Measurements from ENCODE around the gene KRTAP7-1. TPM values are rescaled to one million over a fixed set of nuclear protein-coding genes. Genes with fewer than 3 reads are reported as not detected.

KRTAP7-1 gene, protein sequence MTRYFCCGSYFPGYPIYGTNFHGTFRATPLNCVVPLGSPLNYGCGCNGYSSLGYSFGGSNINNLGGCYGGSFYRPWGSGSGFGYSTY
- not detected for total RNA-seq
- polyA plus RNA-seq (2013, experiment 1 of 2), result not detected
- not detected for polyA plus RNA-seq (2013, experiment 2 of 2)
- long read RNA-seq, experiment 1, result 0 reads
- long read RNA-seq, experiment 2, result 0 reads
- long read RNA-seq, experiment 3, result 0 reads
- long read RNA-seq, experiment 4, result 0 reads

- H3K27me3 Mint-ChIP-seq (ENCODE audit: insufficient read depth), result no peaks in the 10 kb centered on the region
These were observed at the start of gene KRTAP7-1 for GRCh38 chr21:30829659-30830058. TSS of gene KRTAP7-1 (minus strand) at chr21:30829759. CDS start at chr21:30829698, 61 bp downstream.

GRCh38 chr21:30874526-30874925, 45.0 kb upstream of the KRTAP7-1 start:
- no peak for DNase-seq
- H3K4me1 ChIP-seq (ENCODE audit: control insufficient read depth, insufficient read depth, low read length), result no peaks in the 10 kb centered on the region
- no peak overlapping the region for H3K9ac ChIP-seq (ENCODE audit: extremely low read depth, low read length, poor library complexity, severe bottlenecking)
- Mint-ChIP-seq H3K4me1 (no peaks in the 10 kb centered on the region), H3K27ac (no peak overlapping the region), H3K9me3 (no peaks in the 10 kb centered on the region), H3K4me3 (no peak overlapping the region), H3K27me3 (ENCODE audit: insufficient read depth) (no peaks in the 10 kb centered on the region), H3K36me3 (ENCODE audit: low read depth) (no peaks in the 10 kb centered on the region)
- H3K4me3 ChIP-seq (ENCODE audit: low read length), result no peak overlapping the region
- no peaks in the 10 kb centered on the region for H3K27me3 ChIP-seq (ENCODE audit: control insufficient read depth, insufficient read depth, low read length, poor library complexity, severe bottlenecking)
- 100% methylated on average over 2 of the region's 2 CpGs; no CpG with 5 or more reads in 1 of the 2 experiments for WGBS, 2 experiments (ENCODE audit: insufficient coverage in 1 of 2, insufficient read length in 1 of 2)
- no peak overlapping the region for H3K27ac ChIP-seq (ENCODE audit: low read depth, low read length)
- no peaks in the 10 kb centered on the region for H3K9me3 ChIP-seq (ENCODE audit: control insufficient read depth, low read length)
- no peak for TF ChIP-seq CTCF (conservative IDR thresholded peaks at IDR 0.05)
- H3K36me3 ChIP-seq (ENCODE audit: control insufficient read depth, insufficient read depth, low read length), result no peaks in the 10 kb centered on the region

More at GRCh38 chr21:30829659-30830058, at the start of gene KRTAP7-1:
- Histone ChIP-seq H3K4me3 (ENCODE audit: low read length) (no peak within 1 kb of the TSS), H3K27ac (ENCODE audit: low read depth, low read length) (no peak within 1 kb of the TSS), H3K4me1 (ENCODE audit: control insufficient read depth, insufficient read depth, low read length) (no peaks in the 10 kb centered on the region), H3K36me3 (ENCODE audit: control insufficient read depth, insufficient read depth, low read length) (no peaks in the 10 kb centered on the region), H3K9ac (ENCODE audit: extremely low read depth, low read length, poor library complexity, severe bottlenecking) (no peak within 1 kb of the TSS), H3K27me3 (ENCODE audit: control insufficient read depth, insufficient read depth, low read length, poor library complexity, severe bottlenecking) (no peaks in the 10 kb centered on the region), H3K9me3 (ENCODE audit: control insufficient read depth, low read length) (no peaks in the 10 kb centered on the region)
- no peak for TF ChIP-seq CTCF (conservative IDR thresholded peaks at IDR 0.05)
- no peak within 1 kb of the TSS for H3K27ac Mint-ChIP-seq
- DNase-seq, result no peak
- no peak within 1 kb of the TSS for H3K4me3 Mint-ChIP-seq
- no peaks in the 10 kb centered on the region for H3K36me3 Mint-ChIP-seq (ENCODE audit: low read depth)
- 91 to 100% methylated on average over 3 to 4 of the region's 4 CpGs for WGBS, 2 experiments (ENCODE audit: insufficient coverage in 1 of 2, insufficient read length in 1 of 2)
- no peaks in the 10 kb centered on the region for H3K9me3 Mint-ChIP-seq
- no peaks in the 10 kb centered on the region for H3K4me1 Mint-ChIP-seq

DNA sequence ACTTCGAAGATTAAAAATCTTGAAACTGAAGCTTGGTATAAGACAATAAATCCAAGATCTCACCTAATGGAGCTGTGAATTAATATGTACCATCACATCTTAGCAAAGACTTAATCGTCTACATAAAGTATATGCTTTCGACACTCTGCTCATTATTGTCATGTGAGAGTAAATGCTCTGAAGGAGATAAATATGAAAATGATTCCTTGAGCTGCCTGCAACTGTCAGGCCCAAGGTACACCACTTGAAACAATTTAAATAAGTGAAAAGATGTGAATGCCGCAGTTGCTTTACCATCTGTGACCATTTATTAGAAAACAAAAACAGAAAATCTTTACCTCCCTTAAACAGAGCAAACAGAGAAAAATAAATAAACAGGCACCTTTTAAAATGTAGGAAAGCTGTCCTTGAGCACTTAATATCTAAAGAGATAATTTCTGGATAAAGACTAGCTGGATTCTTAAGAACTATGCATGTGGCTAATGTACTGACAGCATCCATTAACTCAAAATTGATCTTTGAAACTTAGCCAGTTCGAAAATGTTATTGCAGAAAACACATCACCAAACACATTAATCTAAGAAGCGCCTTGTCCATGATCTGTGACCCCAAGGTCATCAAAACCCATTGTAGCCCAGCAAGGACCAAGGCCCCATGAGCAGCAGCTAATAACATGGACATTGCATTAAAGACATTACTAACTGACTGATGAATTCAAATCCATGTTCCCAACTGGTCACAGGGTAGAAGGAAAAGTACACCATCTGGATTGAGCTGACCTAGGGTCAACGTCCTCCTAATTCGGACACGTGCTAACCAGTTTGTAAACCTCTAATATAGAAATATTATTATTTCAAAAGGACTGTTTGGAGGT, 18.3 kb upstream of the KRTAP7-1 start:
- no peak overlapping the region for H3K27ac Mint-ChIP-seq
- H3K9me3 Mint-ChIP-seq, result no peaks in the 10 kb centered on the region
- no peak for TF ChIP-seq CTCF (conservative IDR thresholded peaks at IDR 0.05)

More for the DNA sequence above, 18.3 kb upstream of the KRTAP7-1 start:
- H3K4me1 ChIP-seq (ENCODE audit: control insufficient read depth, insufficient read depth, low read length), result no peaks in the 10 kb centered on the region
- no peak for DNase-seq
- Mint-ChIP-seq H3K4me1 (no peaks in the 10 kb centered on the region), H3K4me3 (no peak overlapping the region), H3K27me3 (ENCODE audit: insufficient read depth) (no peaks in the 10 kb centered on the region), H3K36me3 (ENCODE audit: low read depth) (no peaks in the 10 kb centered on the region)
- no peak overlapping the region for H3K9ac ChIP-seq (ENCODE audit: extremely low read depth, low read length, poor library complexity, severe bottlenecking)
- no peak overlapping the region for H3K27ac ChIP-seq (ENCODE audit: low read depth, low read length)
- no peaks in the 10 kb centered on the region for H3K36me3 ChIP-seq (ENCODE audit: control insufficient read depth, insufficient read depth, low read length)
- no peak overlapping the region for H3K4me3 ChIP-seq (ENCODE audit: low read length)
- 96 to 100% methylated on average over 2 to 9 of the region's 9 CpGs for WGBS, 2 experiments (ENCODE audit: insufficient coverage in 1 of 2, insufficient read length in 1 of 2)
- no peaks in the 10 kb centered on the region for H3K27me3 ChIP-seq (ENCODE audit: control insufficient read depth, insufficient read depth, low read length, poor library complexity, severe bottlenecking)
- H3K9me3 ChIP-seq (ENCODE audit: control insufficient read depth, low read length), result no peaks in the 10 kb centered on the region
